ENCODE results near the gene CDC16. TPM values are rescaled to one million over a fixed set of nuclear protein-coding genes. Genes with fewer than 3 reads are reported as not detected.

Gene CDC16
- 61.0 TPM for total RNA-seq (2021; ENCODE audit: unreplicated experiment)
- polyA plus RNA-seq (2012): 32.5 and 44.4 TPM in 2 replicates
- Bru-seq, nascent RNA: percentile 90 among the genes with signal in this experiment
- BruChase-seq, experiment 1, labeled RNA remaining after a 6-hour chase: percentile 84 among the genes with signal in this experiment
- BruChase-seq, experiment 2, labeled RNA remaining after a 2-hour chase: percentile 92 among the genes with signal in this experiment
- long read RNA-seq, transcript CDC16-204 (19 exons, 2,211 nt): major isoform, 18 of 146 reads
- long read RNA-seq, transcript CDC16-203 (18 exons, 2,203 nt): minor isoform, 7 of 146 reads
- long read RNA-seq, partial matches to known transcripts: 68 of 146 reads
- long read RNA-seq, other reads (novel, unspliced or antisense): 52 of 146 reads

DNA sequence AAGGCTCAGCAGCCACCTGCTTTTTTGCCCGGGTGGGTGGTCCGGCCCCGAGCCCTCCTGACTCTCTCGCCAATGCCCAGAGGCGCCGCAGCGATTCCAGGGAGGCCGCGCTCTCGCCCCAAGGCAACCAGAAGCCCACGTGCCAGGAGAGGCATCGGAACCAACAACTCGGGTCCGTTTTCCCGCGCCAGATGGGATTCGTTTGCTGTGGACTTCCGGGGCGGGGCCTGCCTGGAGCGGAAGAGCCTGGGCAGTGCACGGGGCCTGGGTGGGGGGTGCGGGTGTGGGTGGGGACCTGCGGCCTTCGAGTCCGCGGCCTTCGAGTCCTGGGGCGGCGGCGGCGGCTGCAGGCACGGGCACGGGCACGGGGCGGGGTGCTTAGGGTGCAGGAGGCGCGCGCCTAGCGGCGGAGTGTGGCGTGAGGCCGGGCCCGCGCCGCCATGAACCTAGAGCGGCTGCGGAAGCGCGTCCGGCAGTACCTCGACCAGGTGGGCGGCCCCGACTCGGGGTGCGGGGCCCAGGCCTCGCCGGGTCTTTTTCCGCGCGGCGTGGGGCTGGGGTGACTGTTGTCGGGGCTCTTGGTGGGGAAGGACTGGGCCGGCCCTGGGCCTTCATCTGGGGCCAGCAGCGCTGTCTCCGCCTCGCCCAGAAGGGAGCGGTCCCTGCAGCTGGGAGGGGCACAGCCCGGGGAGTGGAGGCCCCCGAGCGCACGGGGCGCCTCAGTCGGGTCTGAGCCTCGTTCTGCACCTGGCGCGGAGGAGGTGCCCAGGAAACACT is at the start of gene CDC16:
TSS of gene CDC16 (plus strand) at position 253 of the 777 bp plus-strand sequence. CDS start at position 441, 188 bp downstream.
- Histone ChIP-seq H3K4me2 (ENCODE audit: low read length) (peak within 1 kb of the TSS; percentile 77), H2AFZ (ENCODE audit: low read depth, low read length, poor library complexity, severe bottlenecking) (peak within 1 kb of the TSS; percentile 91), H3K27ac (ENCODE audit: low read depth, low read length) (peak within 1 kb of the TSS; percentile 93), H3K36me3 (ENCODE audit: control insufficient read depth in 1 of 2, insufficient read depth in 2 of 2, low read length in 2 of 2) (peaks cover 18 to 20% of the 10 kb centered on the region in 2 experiments), H3K9me3 (ENCODE audit: control insufficient read depth in 1 of 2, insufficient read depth in 1 of 2, low read depth in 1 of 2, low read length in 2 of 2) (no peaks in the 10 kb centered on the region; a peak in 1 of 4 replicates), H3K4me3 (replicated peaks in 1 of 2; ENCODE audit: low read depth in 1 of 2, low read length in 2 of 2) (peak within 1 kb of the TSS; percentile 69 to 93), H3K27me3 (ENCODE audit: insufficient read depth, low read length) (no peaks in the 10 kb centered on the region), H3K9ac (ENCODE audit: low read length) (peak within 1 kb of the TSS; percentile 74), H3K4me1 (ENCODE audit: control insufficient read depth in 1 of 2, insufficient read depth in 2 of 2, low read length in 2 of 2) (peaks cover 2 to 11% of the 10 kb centered on the region in 2 experiments; a peak in 2 of 4 replicates), H3K79me2 (ENCODE audit: insufficient read depth, low read length) (peaks cover 28% of the 10 kb centered on the region), H4K20me1 (ENCODE audit: insufficient read depth) (no peaks in the 10 kb centered on the region), H3K9me2 (ENCODE audit: insufficient read depth) (no peaks in the 10 kb centered on the region)
- ChIA-PET CTCF (no interaction called here), RAD21 (ENCODE audit: low non-redundant PET in 1 of 2, low total read pairs in 2 of 2, uncharacterized antibody in 2 of 2, unreplicated experiment in 2 of 2) (no interaction called here), POLR2A (no interaction called here)
- DNase-seq (ENCODE audit: low read depth, low spot score) (peak; percentile 90), ATAC-seq (peak; percentile 95)
- TF ChIP-seq EZH2 (IDR thresholded peaks at IDR 0.05) (no peak), POLR2AphosphoS5 (IDR thresholded peaks at IDR 0.05; ENCODE audit: low read depth, low read length) (peak; percentile 72), ZFX (IDR thresholded peaks at IDR 0.05) (peak; percentile 99), CEBPB (IDR thresholded peaks at IDR 0.05; ENCODE audit: low read depth) (no peak), TCF7L2 (IDR thresholded peaks at IDR 0.05; ENCODE audit: borderline replicate concordance, extremely low read depth, insufficient read depth, insufficient read length) (peak; percentile 28), POLR2A (IDR thresholded peaks at IDR 0.05; ENCODE audit: borderline replicate concordance, extremely low read depth, insufficient read depth, insufficient read length) (peak; percentile 18), YY1 (IDR thresholded peaks at IDR 0.05; ENCODE audit: extremely low read depth, insufficient replicate concordance, low read depth, low read length) (peak; percentile 75), ZBTB33 (IDR thresholded peaks at IDR 0.05; ENCODE audit: extremely low read depth, insufficient replicate concordance, low read length) (no peak), CTCF (IDR thresholded peaks at IDR 0.05 in 2 of 3, conservative IDR thresholded peaks at IDR 0.05 in 1 of 3; ENCODE audit: borderline replicate concordance in 1 of 3, insufficient read depth in 1 of 3, low read depth in 2 of 3, low read length in 2 of 3) (peak in 1 of 3 experiments; percentile 7; a peak in 1 of 6 replicates)
- TF ChIP-seq, protein P1, sequence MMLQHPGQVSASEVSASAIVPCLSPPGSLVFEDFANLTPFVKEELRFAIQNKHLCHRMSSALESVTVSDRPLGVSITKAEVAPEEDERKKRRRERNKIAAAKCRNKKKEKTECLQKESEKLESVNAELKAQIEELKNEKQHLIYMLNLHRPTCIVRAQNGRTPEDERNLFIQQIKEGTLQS (IDR thresholded peaks at IDR 0.05): no peak
- BruUV-seq (replicated peaks): no TSS peak
- intact Hi-C loops (cut with micrococcal nuclease): no loop called here
